PC-3 (cell line): Measurements from ENCODE around the gene MCTP2.

Experiments
- CTCF ChIP-seq: fragments of 300-600 bp; sonication (generic); conservative IDR thresholded peaks from 2 replicates; pipeline ENCODE4 v1.5.1; 2017; ENCODE audit warnings: antibody characterized with exemption, low read depth, mild to moderate bottlenecking, low read length
- EZH2phosphoT487 ChIP-seq: fragments of 300-600 bp; sonication (generic); IDR thresholded peaks from 2 replicates; pipeline ENCODE4 v1.6.1; 2018; ENCODE audit warnings: mild to moderate bottlenecking, antibody characterized with exemption, low read length, borderline replicate concordance

DNA sequence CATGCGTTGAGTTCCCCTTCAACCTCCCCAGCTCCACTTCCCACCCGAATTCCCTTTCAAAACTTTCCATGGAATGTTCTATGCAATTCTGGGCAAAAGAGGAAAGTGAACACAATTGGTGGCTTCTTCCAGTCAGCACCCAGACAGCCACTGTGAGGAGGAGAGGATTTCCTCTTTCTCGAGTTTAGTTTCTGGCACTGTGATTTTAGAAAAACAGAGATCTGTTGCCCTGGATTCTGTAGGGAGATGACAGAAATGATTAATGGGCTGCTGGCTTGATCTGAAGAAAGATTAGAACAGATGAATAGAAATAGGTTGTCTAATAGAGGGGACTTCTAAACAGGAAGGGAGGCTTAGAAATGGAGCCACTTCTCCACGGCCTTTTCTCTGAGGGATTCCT lies 172.0 kb downstream of the MCTP2 start:
- TF ChIP-seq CTCF (no peak), EZH2phosphoT487 (no peak)
